H1 (cell line): ENCODE results near the gene TTC24.

ENCODE experiments used
- CTCF ChIP-seq, 3 experiments: IDR thresholded peaks; 1 replicate in 2 of 3; 2 replicates in 1 of 3; pipeline versions ENCODE4 v1.5.1 to v1.6.1; 2011; ENCODE audit warnings: low read length in 3 of 3, mild to moderate bottlenecking in 3 of 3, inconsistent platforms in 2 of 3, low read depth in 1 of 3, moderate library complexity in 1 of 3; ENCODE audit not compliant: insufficient read depth in 1 of 3; ENCODE audit errors: control extremely low read depth in 1 of 3
- JUN ChIP-seq: IDR thresholded peaks from 2 replicates; pipeline ENCODE4 v1.6.1; 2011; ENCODE audit warnings: low read depth, mild to moderate bottlenecking, improper control_type of control experiment, low read length
- POLR2A ChIP-seq, 2 experiments: IDR thresholded peaks; 1 replicate in 1 of 2; 2 replicates in 1 of 2; pipeline ENCODE4 v1.6.1; 2011; ENCODE audit warnings: low read depth in 2 of 2, low read length in 2 of 2, mild to moderate bottlenecking in 2 of 2; ENCODE audit errors: control extremely low read depth in 1 of 2

DNA sequence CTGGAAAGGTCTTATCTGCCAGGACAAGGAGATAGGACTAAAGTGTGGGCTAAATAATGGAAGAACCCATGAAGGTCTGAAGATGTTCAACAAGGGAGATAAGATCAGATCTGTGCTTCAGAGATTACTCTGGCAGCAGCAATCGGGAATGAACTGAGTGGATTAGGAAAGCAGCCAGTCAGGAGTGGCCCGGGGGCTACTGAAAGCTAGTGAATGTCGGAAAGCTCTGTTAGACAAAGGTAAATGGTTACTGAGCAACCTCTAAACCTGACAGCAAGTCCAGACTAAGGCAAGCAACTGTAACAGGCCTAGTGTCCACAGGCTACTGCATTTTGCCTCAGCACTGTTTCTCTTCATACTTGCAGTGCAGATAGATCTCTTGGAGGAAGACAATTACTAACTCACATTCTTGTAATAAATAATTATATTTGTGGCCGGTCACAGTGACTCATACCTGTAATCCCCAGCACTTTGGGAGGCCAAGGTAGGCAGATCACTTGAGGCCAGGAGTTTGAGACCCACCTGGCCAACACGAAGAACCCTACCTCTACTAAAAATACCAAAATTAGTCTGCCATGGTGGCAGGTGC, 19.6 kb upstream of the TTC24 start:
- no peak for TF ChIP-seq CTCF (IDR thresholded peaks at IDR 0.05; ENCODE audit: control extremely low read depth in 1 of 3, insufficient read depth in 1 of 3, low read depth in 1 of 3, low read length in 3 of 3)
- TF ChIP-seq JUN: no peak
- no peak for TF ChIP-seq POLR2A (IDR thresholded peaks at IDR 0.05; ENCODE audit: control extremely low read depth in 1 of 2, low read depth in 2 of 2, low read length in 2 of 2)
